NCI-H226 (cell line): ENCODE measurements around the gene FSIP1.

Source experiments
- DNase-seq: peaks from one replicate; pipeline ENCODE4 v3.0.0-alpha.2; 2015

Gene FSIP1

DNA sequence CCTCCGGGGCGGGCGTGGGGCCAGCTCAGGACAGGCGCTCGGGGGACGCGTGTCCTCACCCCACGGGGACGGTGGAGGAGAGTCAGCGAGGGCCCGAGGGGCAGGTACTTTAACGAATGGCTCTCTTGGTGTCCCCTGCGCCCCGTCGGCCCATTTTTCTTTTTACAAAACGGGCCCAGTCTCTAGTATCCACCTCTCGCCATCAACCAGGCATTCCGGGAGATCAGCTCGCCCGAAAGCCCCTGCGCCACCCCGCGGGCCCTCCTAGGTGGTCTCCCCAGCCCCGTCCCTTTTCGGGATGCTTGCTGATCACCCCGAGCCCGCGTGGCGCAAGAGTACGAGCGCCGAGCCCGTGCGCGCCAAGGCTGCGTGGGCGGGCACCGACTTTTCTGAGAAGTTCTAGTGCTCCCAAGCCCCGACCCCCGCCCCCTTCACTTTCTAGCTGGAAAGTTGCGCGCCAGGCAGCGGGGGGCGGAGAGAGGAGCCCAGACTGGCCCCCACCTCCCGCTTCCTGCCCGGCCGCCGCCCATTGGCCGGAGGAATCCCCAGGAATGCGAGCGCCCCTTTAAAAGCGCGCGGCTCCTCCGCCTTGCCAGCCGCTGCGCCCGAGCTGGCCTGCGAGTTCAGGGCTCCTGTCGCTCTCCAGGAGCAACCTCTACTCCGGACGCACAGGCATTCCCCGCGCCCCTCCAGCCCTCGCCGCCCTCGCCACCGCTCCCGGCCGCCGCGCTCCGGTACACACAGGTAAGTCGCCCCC, 202.0 kb downstream of the FSIP1 start, which contains the start of gene THBS1:
THBS1 (plus strand) TSS at position 595 of the 757 bp plus-strand sequence. CDS start 779 bp downstream, outside the sequence.
- DNase-seq = peak; percentile 63

DNA sequence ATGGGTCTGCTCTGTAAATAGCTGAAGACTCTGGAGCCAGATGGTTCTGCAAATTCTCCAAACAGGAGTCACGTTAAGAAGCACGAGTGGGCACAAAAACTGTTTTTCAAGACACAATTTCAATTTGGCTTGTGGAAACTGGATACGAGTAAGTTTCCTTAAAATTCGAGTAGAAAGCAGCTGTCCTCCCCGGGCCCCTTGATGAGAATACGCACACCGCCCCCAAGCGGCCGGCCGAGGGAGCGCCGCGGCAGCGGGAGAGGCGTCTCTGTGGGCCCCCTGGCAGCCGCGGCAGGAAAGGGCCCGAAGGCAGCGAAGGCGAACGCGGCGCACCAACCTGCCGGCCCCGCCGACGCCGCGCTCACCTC, 202.5 kb downstream of the FSIP1 start:
- DNase-seq = peak; percentile 66

DNA sequence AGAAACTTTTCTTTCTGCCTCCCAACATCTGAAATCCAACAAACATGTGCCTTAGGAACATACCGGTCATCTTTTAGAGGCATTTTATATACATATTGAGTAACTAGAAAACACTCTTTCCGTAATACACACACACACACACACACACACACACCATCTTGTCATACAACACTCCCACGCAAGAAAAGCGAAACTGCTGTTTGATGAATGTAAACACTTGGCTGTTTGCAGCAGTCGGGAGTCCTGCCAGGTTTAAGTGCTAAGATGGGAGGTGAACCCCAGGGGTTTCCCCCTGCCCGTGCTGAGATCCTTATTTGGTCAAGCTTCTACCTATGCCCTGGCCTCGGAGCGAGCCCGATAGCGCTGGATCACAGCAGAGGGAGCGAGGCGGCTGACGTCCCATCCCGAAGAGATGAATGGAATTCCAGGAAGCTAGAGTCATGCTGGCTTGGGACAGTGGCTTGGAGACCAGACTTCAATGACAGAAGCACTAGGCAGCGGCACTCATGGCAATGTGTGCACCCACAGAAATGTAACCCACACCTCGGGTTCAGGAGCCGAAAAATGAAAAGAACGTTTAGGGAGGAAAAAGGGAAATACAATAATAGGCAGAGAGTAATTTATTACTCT, 203.0 kb downstream of the FSIP1 start:
- DNase-seq = peak; percentile 61

DNA sequence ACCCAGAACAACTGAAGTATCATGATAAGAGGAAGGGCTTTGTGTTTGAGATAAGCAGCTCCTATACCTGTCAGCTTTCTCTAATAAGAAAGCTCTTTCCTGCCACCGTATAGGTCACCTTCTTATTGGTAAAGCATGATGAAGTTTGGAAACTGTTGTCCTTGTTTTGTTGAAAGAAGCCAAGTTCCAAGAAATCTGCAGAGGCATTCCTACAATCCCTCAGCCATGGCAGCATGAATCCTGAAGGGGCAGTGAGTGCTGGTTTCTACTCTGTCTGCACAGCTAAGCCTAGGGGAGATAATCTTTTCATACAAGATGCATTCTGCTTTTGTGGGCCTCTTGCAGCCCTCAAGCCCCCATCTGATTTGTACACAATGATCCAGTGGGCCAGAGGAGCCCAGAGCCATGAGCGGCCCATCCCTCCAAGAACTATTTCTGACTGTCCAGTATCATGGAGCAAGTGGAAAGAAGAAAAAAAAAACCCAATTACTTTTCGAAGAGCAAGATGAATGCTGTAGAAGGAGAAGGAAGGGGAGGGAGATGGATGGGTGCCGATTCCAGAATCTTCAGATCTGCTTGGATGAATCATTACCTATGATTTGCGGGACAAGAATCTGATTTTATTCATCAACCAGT, 203.7 kb downstream of the FSIP1 start:
- DNase-seq = no peak

DNA sequence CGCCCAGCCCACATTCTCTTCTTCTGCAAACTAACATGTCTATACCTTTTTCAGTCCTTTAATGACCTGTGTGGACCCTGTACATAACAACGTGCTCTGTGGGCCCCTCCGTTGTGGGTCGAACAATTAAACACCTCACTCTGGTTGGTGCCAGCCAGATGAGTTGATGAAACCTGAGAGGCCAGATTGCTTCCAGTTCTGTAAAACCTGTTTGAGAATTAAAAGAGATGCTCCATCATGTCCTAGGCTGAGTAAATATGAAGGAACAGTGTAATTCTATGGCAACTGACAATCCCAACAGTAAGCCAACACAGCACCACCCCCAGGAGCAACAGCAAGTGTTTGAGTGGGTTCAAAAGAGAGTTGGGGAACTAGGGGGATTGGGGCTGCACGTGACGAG, 207.5 kb downstream of the FSIP1 start:
- no peak for DNase-seq

DNA sequence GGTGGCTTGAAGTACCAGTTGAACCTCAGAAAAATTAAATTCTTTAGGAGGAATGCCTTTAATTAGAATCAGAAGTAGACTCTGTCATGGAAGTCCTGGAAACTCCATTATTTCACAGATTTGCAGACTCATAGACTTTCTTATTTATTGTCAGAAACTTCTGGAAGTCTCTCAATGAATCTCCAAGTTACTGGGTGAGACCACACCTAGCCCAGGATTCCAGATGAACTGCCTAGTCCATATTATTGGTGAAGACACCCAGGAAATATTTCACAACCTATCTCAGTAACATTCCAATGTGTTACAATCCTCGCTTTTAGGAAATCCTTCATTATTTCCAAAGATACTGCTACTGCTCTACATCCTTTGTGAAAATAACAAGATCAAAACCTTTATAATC, 208.2 kb downstream of the FSIP1 start:
- peak; percentile 26 for DNase-seq

DNA sequence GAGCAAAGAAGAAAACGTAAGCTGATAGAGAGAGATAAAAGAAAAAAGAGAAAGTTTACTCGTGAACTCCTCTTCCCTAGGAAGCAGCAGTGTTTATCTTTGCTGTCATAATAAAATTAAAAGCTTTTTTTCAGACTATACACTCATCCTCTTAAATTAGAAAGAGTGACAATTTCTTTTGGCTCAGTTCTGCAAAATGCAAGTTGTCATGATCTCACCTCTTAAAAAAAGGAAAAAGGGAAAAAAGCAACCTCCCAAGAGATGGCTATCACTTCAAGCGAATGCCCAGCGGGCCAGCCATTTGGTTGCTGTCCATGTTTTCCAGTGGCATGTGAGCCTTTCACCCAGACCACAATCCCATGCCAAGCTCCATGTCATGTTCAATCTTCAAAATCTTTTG, 208.8 kb downstream of the FSIP1 start:
- no peak for DNase-seq

DNA sequence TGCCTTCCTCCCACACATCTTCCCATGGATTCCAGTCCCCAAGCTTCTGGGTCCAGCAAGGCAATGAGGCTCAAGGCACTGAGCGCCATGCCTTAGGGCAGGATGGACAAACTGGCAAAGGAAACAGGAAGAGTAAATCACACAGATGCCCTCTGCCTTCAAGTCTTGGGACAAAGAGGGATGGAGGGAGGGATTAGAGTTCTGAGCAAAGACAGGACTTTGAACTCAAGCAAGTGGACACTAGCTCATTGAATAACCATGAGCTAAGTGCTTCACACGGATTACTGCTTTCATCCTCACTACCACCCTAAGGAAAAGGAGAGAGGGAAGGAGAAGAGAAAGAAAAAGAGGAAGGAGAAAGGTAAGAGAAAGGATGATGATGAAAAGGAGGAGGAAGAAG, 209.4 kb downstream of the FSIP1 start:
- no peak for DNase-seq

DNA sequence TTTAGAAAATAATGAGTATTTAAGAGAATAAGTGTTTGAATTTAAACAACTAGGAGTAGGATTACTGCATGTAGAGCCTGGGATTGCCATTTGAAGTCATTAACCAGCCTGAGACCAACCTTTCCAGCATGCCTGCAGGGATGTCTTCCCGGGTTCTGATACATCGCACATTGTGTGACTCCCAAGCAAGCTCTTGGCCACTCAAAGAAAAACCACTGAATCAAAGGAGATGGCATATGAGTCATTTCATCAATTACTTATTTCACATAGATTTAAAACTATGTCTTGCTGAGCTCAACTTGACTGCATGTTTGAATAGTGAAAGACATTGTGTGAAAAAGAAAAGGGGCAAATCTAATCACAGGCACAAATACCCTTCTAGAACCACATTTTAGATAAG, 216.8 kb downstream of the FSIP1 start:
- no peak for DNase-seq

DNA sequence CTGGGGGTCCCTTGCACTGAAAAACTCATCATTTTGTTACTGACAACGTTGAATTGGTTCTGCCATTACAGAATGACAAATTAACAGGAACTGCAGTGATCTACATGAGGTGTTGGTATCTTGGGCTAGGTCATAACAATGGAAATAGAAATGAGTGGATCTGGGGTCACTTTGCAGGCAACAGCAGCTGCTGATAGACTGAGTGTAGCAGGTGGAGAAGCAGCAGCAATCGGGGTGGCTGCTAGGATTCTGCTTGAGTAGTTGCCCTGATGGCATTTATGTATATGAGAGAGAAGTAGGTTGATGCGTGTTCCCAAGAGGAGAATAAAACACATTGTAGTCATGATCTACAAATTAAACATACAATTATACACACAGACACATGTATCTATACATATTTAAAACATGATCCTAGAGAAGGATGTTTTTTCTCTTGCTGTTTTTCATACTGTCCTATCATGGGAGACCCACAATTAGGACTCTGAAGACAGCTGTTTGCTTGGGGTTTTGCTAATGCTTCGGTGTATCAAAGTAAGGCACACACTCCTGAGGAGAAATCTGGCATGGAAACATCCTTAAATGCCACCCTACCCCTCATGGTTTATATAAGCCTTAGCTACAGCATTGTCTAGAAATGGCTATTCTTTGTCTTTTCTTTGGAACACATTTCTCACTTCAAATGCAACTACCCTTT, 217.5 kb downstream of the FSIP1 start:
- no peak for DNase-seq

DNA sequence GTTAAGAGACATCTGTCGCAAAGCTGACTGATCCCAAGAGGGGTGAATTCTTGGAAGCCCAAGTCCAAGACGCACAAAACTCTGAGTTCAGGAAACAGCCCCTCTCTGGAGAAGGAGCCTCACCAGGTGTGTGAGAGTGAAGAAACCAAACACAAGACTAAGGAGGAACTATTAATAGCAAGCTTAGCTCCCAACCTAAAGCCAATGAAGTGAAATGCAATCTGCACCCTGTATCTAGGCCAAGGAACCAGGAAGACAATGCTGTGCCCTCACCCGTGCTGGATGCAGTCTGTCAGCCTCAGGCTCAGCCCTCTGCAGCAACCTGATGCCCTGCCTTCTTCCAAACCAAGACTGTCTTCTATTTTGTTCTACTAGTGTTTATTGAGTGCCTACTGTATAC, 224.2 kb downstream of the FSIP1 start:
- no peak for DNase-seq

DNA sequence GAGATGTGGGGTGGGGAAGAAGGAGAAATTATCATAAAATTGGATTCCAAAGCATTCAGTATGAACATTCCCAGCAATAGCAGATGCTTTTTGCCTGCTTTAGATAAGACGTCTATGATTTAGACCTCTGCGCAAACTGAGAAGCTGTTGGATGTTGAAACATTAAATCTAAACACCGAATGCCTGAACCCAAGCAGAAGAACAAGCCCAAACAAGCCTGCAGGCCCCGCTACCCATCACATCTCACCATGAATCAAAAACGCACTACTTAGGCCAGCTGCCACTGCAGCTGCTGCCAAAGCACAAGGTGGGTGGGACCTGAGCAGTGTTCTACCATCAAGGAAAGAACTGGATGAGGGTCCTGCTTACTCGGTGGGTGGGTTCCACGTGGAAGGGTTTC, 226.2 kb downstream of the FSIP1 start:
- DNase-seq = no peak

DNA sequence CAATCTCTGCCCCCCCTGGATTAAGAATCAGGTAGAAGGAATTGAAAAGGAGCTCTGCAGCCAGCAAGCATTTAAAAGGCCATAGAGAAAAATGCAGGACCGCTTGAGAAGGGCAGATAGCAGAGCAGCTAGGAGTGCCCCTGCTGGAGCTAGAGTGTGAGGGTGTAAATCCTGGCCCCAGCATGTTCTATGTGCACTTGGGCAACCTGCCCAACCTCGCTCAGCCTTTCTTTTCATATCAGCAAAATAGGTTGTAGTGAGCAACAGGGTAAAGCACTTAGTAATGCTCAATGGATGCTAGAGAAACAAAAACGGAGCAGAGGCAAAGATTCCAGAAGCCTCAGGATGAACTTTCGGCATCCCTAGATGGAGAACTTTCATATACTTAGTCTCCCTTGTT, 226.8 kb downstream of the FSIP1 start:
- no peak for DNase-seq

DNA sequence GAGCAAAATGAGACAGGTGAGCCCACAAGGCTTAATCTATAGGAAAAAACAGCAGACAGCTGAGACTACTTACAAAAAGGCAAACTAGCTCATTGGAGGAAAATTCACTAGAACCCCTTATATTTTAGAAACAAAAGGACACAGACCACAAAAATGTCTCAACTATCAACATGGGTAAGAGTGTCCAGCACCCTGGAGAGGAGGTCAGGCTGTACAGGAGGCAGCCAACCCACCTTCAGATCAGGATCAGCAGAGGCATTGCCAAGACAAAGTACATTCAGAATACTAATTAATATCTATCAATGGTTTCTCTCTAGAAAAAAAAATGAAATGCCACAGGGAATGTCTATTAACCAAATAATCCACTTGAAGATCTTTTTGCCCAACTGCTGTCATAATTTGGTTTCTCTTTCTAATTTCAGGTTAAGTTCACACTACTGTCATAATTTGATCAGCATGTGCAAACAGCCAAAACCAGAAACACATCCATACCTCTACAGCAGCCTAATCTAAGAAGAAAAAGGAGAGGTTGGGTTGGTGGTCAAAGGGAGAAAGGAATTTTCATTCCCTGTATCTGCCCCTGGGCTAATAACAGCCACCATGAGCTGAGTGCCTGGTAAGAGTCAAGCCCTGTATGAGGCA, 227.8 kb downstream of the FSIP1 start:
- DNase-seq = no peak

DNA sequence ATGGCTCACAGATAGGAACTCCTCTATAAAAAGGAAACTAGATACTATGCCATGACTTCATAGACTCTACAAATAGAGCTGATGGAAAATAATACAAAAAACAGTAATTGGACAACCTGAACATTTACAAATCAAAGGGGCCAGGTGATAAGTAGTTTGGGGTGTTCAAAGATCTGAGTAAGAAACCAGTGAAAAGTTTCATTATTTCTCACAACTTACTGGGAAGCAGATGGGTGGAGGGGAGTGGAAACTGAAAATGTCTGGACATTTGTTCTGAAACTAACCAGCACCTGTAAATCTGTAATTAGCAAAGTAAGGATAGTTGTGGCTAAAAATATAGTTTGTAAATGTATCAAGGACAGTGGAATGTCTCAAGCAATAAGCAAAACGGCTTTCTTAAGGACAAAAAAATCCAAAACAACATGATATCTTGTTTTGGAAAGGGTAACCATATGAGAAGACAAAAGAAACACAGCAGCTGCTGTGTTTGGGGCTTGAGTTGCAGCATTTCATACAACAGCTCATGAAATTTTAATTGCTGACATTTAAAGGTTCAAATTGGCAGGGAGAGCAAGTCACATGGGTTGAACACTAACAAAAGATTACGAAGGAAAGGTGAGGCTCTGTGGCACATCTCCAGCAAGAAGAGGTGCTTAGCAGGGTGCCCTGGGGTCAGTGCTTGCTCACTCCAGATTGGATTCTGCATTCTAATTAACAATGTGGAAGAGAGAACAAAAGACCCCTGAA, 228.5 kb downstream of the FSIP1 start:
- DNase-seq = no peak

DNA sequence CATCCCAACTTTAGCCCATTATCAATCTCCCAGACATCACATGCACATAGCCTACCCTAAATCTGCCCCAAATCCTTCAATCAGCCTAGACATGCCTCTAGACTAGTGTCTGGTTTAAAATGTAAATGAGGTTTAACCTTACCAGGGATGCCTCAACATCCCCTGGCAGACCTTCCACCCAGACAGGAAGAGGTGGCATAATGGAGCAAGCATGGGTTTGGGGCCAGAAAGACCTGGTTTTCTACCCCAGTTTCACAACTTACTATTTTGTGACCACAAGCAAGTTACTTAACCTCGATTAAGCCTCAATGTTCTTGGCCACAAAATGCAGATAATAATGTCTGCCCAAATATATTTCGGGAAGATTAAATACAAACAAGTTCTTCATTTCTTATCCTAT, 230.1 kb downstream of the FSIP1 start:
- DNase-seq = no peak

DNA sequence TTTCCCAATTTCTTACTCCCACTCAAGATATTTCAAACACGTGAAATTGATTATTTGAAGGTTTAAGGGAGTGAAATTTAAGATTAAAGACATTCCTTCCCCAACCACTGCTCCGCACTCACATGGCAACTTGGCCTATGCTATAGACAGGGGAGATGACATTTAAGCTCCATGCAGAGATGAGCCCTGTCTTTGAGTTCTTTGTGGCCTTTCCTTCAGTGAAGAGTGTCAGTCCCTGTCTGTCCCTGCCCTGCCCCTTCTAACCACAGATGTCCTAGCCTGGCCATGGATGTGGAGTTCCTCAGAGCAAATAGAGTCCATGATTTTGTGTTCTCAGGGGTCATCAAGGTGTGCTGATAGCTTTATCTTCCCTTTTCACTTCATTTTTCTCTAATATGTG, 231.2 kb downstream of the FSIP1 start:
- no peak for DNase-seq
